H7 (cell line): ENCODE data around the gene TMEM164. TPM values are rescaled to one million over a fixed set of nuclear protein-coding genes. Genes with fewer than 3 reads are reported as not detected.
"Not testable (repeated sequence)": the region's sequence is repeated elsewhere in the genome, so short reads cannot be mapped to it uniquely, and the experiment has no call there.

Source experiments
- DNase-seq: peaks from one replicate; pipeline ENCODE4 v3.0.0; 2012
- H3K27me3 ChIP-seq: 2 replicates; pipeline ENCODE4 v1.6.0; 2011; ENCODE audit warnings: mild to moderate bottlenecking, low read length; ENCODE audit not compliant: control insufficient read depth, insufficient read depth
- H3K36me3 ChIP-seq: replicated peaks from 2 replicates; pipeline ENCODE4 v1.5.1; 2011; ENCODE audit warnings: low read length; ENCODE audit not compliant: control insufficient read depth, insufficient read depth
- H3K4me3 ChIP-seq: 2 replicates; pipeline ENCODE4 v1.5.1; 2011; ENCODE audit warnings: low read depth, mild to moderate bottlenecking, control low read depth, low read length, moderate library complexity; ENCODE audit not compliant: insufficient read depth
- total RNA-seq: library from RNA; depleted of rRNA; stranded (reverse); fragments of >200 nt; shearing (Covaris generic); gene quantifications from 2 replicates; pipeline ENCODE4 v1.2.3, GENCODE V29; 2014

The TMEM164 gene
- total RNA-seq, 1 experiment from 2014 or later: 36.0 TPM

DNA sequence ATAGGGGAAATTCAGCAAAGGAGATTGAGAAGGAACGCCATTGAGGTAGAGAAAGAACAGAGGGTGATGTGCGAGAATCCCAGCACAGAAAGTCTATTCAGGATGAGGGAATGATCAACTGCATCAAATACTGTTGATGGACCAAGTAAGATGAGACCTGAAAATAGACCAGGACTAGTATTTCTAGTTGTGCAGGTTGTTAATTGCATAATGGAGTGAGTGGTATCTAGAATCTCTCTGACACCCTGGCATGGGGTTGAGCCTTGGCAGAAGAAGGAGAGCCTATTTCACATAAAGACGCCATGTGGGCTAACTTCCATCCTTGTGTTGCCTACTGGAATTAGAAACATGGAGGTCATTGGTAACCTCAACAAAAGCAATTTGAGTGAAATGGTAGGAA is 135.6 kb downstream of the TMEM164 start:
- H3K27me3 ChIP-seq: no peaks in the 10 kb centered on the region
- H3K4me3 ChIP-seq: no peak overlapping the region
- no peak for DNase-seq
- H3K36me3 ChIP-seq: no peaks in the 10 kb centered on the region; the same call in 1 of the 2 replicates

DNA sequence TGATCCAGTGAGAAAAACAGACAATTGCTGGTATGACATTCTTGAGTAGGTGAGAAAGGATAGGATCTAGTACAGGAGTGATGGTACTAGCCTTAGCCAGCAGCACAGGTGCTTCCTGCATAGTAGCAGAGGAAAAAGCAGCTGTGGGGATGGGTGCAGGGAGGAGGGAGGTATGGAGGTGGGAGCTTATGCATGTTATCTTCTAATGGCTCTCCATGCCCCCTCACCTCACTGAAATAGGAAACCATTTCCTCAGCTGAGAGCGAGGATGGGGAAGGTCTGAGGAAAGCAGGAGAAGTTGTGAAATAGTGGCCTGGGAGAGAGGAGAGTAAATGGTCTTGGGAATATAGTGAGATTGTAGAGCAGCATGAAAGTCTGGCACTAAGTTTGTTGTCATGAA is 136.3 kb downstream of the TMEM164 start:
- no peaks in the 10 kb centered on the region; the same call in 1 of the 2 replicates for H3K36me3 ChIP-seq
- DNase-seq: no peak

DNA sequence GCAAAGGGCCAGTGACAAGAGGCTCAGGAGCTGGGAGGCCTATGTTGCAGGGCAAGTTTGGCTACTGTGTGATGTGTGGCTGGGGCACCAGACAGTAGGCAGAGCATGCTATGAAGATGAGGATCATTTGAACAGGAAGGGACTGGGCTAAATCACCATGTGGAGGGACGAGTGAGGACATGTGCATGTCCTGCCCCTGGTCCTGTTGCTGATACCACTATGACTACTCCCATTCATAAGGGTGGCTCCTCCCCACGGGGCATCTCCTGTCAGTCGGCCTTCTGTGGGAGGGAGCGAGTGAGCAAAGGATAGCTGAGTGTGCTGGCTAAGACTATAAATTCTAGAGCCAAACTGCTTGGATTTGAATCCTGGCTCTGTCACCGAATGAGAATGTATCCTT is 139.2 kb downstream of the TMEM164 start:
- Histone ChIP-seq H3K4me3 (no peak overlapping the region), H3K36me3 (no peaks in the 10 kb centered on the region; the same call in 1 of the 2 replicates)
- no peak for DNase-seq

More for the DNA sequence above, 136.3 kb downstream of the TMEM164 start:
- Histone ChIP-seq H3K27me3 (no peaks in the 10 kb centered on the region), H3K4me3 (no peak overlapping the region)

DNA sequence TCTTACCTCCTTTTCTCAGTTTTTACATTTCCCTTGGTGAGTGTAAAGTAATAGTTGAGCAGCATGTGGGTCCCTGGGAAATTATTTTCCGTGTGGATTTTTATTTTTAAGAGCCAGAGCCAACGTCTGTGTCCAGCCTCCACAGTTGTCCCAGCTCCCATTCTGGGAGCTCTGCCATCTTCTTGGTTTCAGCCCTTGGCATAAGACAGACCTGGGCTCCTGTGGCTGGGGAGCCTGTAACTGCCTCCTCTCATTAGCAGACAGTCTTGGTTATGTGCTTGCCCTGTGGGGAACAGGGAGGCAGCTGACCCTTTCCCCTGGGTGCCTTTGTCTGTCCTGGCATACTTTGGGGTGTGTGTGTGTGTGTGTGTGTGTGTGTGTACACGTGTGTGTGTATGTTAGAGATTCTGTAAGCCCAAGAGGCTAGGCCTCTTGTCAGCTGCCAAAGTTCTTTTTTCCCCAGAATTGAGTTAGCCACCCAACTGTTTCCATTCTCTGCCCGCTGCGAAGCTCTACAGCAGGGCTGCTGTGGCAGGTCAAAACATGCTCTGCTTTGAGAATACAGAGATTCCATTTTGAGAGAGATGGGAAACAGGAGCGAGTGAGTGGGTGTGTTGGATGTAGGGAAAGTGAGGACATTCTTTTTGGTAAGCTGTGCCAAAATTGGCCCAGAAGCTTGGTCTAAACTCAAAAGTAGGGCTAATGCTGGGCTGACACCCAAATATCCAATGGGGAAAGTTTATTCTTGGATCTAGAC is 140.7 kb downstream of the TMEM164 start:
- Histone ChIP-seq H3K27me3 (no peaks in the 10 kb centered on the region), H3K36me3 (no peaks in the 10 kb centered on the region), H3K4me3 (no peak overlapping the region)
- DNase-seq: no peak

More for the DNA sequence above, 139.2 kb downstream of the TMEM164 start:
- no peaks in the 10 kb centered on the region for H3K27me3 ChIP-seq

DNA sequence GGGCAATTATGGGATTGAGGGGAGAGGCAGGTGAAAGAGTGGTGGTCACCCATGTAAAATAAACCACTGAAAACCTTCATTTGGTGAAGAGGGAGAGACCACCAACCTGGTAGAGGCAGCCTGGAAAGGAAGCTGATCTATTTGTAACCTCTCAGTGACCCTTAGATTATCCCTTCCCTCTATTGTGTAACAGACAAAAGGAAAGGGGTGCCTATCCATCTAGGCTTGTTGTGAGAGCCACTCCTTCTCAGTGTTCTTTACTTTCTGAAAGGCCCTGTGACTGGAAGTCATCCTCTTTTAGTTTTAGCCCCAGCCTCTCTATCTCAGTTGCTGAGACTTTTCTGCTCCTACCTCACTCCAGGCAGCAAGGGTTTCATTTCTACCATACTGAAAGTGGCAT is 142.4 kb downstream of the TMEM164 start:
- no peak overlapping the region for H3K4me3 ChIP-seq
- no peaks in the 10 kb centered on the region for H3K27me3 ChIP-seq
- DNase-seq: no peak
- no peaks in the 10 kb centered on the region for H3K36me3 ChIP-seq

DNA sequence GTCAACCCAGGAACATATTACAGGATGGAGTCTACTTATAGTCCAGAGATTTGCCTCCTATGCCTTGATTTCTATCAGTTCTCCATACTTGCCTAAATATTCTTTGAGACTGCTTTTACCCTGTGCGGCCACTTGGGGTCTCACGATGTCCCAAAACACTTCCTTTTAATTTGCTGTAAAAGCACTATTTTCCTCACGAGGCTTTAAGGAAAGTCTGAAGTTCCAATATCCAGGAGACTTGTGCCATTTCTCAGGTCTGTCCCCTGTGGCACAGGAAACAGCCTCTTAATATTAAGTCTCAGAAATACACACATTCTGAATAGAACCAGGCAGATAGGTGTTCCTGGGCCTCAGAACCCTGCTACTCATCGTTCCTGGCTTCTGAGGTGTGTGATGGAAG is 142.9 kb downstream of the TMEM164 start:
- DNase-seq: no peak
- H3K4me3 ChIP-seq: no peak overlapping the region
- no peaks in the 10 kb centered on the region for H3K27me3 ChIP-seq
- no peaks in the 10 kb centered on the region for H3K36me3 ChIP-seq

DNA sequence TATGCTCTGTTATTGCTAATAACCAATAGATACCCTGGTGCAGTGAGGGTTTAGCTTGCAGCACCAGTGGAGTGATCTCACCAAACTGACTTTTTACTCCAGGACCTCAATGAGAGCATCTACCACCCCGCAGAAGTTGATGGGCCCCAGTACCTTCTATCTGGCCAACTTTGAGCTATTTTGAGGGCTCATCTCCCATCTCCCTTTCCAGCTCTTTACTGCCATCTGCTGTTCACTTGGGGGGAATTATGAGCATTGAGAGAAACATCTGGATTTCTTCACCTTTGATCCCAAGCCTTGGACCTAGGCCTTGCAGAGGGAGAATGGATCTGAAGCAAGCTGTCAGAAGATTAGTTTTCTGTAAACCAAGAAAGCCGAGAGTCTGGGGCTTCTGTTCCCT is 143.6 kb downstream of the TMEM164 start:
- DNase-seq: peak; percentile 66
- no peaks in the 10 kb centered on the region for H3K36me3 ChIP-seq
- no peak overlapping the region for H3K4me3 ChIP-seq
- H3K27me3 ChIP-seq: no peaks in the 10 kb centered on the region

DNA sequence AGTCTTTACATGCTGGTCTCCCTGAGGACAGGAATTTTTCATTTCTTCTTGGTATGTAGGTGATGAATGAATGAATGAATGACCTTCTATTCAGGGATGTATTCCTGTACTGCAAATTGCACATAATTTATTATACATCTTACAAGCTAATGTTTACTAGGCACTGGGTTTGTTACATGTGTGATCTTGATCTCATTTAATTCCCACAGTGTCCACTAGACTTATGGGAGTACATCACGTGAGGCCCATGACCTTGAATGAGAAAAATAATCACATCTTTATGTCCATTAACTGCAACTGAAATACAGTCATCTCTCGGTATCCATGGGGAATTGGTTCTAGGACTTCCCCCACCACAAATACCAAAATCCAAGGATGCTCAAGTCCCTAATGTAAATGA is 150.3 kb downstream of the TMEM164 start:
- Histone ChIP-seq H3K27me3 (no peaks in the 10 kb centered on the region), H3K36me3 (no peaks in the 10 kb centered on the region), H3K4me3 (no peak overlapping the region)
- DNase-seq: no peak

DNA sequence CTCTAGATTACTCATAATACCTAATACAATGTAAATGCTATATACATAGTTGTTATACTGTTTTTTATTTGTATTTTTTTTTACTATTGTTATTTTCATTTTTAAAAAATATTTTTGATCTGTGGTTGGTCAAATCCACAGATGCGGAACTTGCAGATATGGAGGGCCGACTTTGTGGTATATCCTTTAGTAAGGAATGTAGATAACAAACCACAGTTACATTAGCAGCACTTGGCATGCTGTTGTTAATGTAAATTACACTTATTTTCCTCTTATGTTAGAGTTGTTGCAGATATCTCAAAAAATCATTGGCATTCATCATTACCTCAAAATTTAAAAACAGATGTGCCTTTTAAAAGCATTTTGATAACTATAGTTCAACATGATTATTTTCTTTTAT is 151.0 kb downstream of the TMEM164 start:
- H3K36me3 ChIP-seq: no peaks in the 10 kb centered on the region
- no peaks in the 10 kb centered on the region for H3K27me3 ChIP-seq
- no peak overlapping the region for H3K4me3 ChIP-seq
- DNase-seq: no peak

DNA sequence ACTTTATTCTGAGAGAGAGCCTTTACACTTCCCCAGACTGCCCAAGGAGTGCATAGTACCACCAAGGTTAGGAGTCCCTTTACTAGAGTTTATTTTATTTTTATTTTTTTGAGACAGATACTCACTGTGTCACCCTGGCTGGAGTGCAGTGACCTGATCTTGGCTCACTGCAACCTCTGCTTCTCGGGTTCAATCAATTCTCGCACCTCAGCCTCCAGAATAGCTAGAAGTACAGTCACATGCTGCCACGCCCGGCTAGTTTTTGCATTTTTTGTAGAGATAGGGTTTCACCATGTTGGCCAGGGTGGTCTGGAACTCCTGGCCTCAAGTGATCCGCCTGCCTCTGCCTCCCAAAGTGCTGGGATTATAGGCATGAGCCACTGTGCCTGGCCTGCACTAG is 151.4 kb downstream of the TMEM164 start:
- not testable (repeated sequence) for H3K27me3 ChIP-seq, H3K4me3 ChIP-seq, DNase-seq, H3K36me3 ChIP-seq

DNA sequence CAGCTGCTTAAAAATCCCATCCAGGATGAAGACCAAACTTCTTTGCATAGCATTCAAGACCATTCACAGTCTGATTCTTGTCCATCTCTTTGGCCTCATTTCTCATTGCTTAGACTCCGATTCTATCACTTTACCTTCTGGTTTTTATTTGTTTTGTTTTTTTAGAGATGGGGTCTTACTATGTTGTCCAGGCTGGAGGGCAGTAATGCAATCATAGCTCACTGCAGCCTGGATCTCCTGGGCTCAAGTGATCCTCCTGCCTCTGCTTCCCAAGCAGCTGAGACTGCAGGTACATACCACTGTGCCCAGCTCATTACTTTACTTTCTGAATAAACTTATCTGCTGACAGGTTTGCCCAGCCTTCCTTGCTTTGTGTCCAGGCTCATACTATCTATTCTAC is 152.8 kb downstream of the TMEM164 start:
- Histone ChIP-seq H3K36me3 (no peaks in the 10 kb centered on the region), H3K27me3 (no peaks in the 10 kb centered on the region), H3K4me3 (no peak overlapping the region)
- no peak for DNase-seq

DNA sequence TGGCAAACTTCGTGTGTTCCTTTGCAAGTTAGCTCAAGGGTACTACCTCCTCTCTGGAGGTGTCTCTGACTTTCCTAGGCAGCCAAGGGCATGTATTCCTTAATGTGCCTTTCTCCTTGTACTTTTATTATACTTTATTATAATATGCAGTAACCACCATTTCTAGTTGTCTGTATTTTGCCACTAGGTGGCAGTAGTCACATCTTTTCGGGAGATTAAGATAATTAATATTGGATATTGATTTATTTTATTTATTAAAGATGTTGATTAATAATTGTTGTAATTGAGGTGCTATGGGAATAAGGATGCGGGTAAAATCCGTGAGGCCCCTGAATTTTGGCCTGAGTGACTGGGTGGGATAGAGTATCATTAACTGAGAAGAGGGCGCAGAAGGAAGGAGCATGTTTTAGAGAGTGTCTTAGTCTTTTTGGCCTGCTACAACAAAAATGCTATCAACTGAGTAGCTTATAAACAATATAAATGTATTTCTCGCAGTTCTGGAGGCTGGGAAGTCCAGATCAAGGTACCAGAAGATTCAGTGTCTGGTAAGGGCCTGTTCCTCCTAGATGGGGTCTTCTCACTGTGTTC is 153.3 kb downstream of the TMEM164 start:
- H3K27me3 ChIP-seq: no peaks in the 10 kb centered on the region
- H3K36me3 ChIP-seq: no peaks in the 10 kb centered on the region
- DNase-seq: no peak
- H3K4me3 ChIP-seq: no peak overlapping the region

DNA sequence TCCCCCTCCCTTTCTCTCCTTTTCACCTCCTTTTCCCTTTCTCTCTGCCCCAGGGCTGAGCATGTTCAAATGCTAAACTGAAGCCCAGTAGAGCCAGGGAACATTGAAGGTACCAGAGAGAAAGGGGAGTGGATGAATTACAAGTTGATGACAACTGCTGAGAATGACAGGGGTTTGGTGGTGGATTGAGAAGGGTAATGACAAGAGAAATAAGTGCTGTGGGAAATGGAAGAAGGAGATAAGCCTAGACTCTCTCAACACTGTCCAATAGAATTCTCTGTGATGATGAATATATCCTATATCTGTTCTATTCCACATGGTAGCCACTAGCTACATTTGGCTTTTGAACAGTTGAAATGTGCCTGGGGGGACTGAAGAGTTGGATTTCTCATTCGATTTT is 154.5 kb downstream of the TMEM164 start:
- no peaks in the 10 kb centered on the region for H3K27me3 ChIP-seq

DNA sequence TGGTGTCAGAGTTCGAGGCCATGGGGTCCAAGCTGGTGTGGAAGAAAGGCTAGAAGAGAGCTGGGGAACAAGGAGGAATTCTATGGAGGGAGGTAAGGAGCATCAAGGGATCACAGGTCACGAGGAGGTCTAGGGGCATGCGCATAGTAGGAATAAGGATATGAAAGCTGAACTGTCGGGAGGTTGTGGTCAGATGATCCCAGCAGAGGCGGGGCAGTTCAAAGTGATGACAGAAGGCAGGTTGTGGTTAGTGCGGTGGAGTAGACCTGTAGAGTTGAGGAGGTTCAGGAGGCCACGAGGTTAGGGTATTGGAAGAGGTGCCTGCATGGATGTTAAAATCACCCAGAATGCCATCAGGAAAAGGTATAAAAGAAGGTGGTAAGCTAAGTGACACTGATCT is 156.3 kb downstream of the TMEM164 start:
- DNase-seq: no peak
- H3K4me3 ChIP-seq: no peak overlapping the region
- no peaks in the 10 kb centered on the region for H3K36me3 ChIP-seq

More for the DNA sequence above, 154.5 kb downstream of the TMEM164 start:
- H3K4me3 ChIP-seq: no peak overlapping the region
- H3K36me3 ChIP-seq: no peaks in the 10 kb centered on the region
- DNase-seq: no peak

DNA sequence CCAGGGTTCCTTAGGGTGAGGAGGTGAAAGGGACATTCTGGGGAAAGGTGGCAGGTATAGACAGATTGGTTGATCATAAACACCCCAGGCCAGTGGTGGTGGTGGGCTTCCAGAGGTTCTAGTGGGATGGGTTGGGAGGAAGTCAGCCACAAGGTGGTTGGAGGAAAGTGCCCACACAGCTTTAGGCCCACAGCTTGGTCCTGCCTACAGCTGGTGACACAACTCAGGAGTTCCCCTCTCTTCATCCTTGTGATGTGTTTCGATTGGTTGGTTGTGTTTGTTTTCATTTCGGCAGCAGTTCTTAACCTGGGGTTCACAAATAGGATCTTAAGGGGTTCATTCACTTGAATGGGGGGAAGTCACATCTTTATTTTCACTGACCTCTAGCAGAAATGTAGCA is 157.0 kb downstream of the TMEM164 start:
- no peak for DNase-seq
- no peaks in the 10 kb centered on the region for H3K27me3 ChIP-seq
- H3K4me3 ChIP-seq: no peak overlapping the region
- H3K36me3 ChIP-seq: no peaks in the 10 kb centered on the region

More for the DNA sequence above, 156.3 kb downstream of the TMEM164 start:
- no peaks in the 10 kb centered on the region for H3K27me3 ChIP-seq
